Liver (tissue), 9 donors: ENCODE measurements around the gene LCP1. TPM values are rescaled to one million over a fixed set of nuclear protein-coding genes. Genes with fewer than 3 reads are reported as not detected.

Source experiments
- DNase-seq: peaks from one replicate; pipeline ENCODE4 v3.0.0-alpha.2; 2017; ENCODE audit warnings: low spot score
- H3K27ac ChIP-seq, 2 donors: one replicate each; pipeline ENCODE4 v1.7.0; 2013; ENCODE audit warnings: inconsistent platforms in 2 of 2, low read length in 2 of 2, control low read depth in 1 of 2, low read depth in 1 of 2, mild to moderate bottlenecking in 1 of 2
- H3K27me3 ChIP-seq, 4 donors: one replicate each; pipeline versions ENCODE4 v1.6.1 to v1.7.0; 2013; ENCODE audit warnings: low read length in 3 of 4, inconsistent platforms in 1 of 4, mild to moderate bottlenecking in 1 of 4, moderate library complexity in 1 of 4; ENCODE audit not compliant: control insufficient read depth in 4 of 4, insufficient read depth in 4 of 4
- H3K36me3 ChIP-seq, 4 donors: one replicate each; pipeline versions ENCODE4 v1.6.1 to v1.7.0; 2013; ENCODE audit warnings: low read length in 3 of 4, mild to moderate bottlenecking in 3 of 4, low read depth in 1 of 4, moderate library complexity in 1 of 4; ENCODE audit not compliant: control insufficient read depth in 4 of 4, insufficient read depth in 3 of 4
- H3K4me1 ChIP-seq, 4 donors: one replicate each; pipeline versions ENCODE4 v1.6.1 to v1.7.0; 2013; ENCODE audit warnings: low read length in 3 of 4, mild to moderate bottlenecking in 3 of 4, moderate library complexity in 1 of 4; ENCODE audit not compliant: control insufficient read depth in 4 of 4, insufficient read depth in 4 of 4
- H3K4me3 ChIP-seq, 3 donors: one replicate each; pipeline versions ENCODE4 v1.6.1 to v1.7.0; 2013; ENCODE audit warnings: low read length in 3 of 3, control low read depth in 1 of 3, low read depth in 1 of 3, mild to moderate bottlenecking in 1 of 3
- H3K9ac ChIP-seq, 2 donors: one replicate each; pipeline ENCODE4 v1.7.0; 2013; ENCODE audit warnings: low read length in 2 of 2, mild to moderate bottlenecking in 2 of 2, moderate library complexity in 2 of 2, control low read depth in 1 of 2, low read depth in 1 of 2
- H3K9me3 ChIP-seq, 4 donors: one replicate each; pipeline versions ENCODE4 v1.6.1 to v1.7.0; 2013; ENCODE audit warnings: low read length in 3 of 4; ENCODE audit not compliant: control insufficient read depth in 4 of 4
- CTCF ChIP-seq: fragments of 150-350 bp; IDR thresholded peaks from 2 replicates; pipeline ENCODE4 v1.5.1; 2017; ENCODE audit warnings: improper control_type of control experiment, low read depth, low read length; ENCODE audit not compliant: missing input control
- FOXA1 ChIP-seq: IDR thresholded peaks from 2 replicates; pipeline ENCODE4 v1.6.1; 2016; ENCODE audit warnings: antibody characterized with exemption
- FOXA2 ChIP-seq: IDR thresholded peaks from 2 replicates; pipeline ENCODE4 v1.6.1; 2016; ENCODE audit warnings: antibody characterized with exemption
- GABPA ChIP-seq, 2 donors: IDR thresholded peaks in 1 of 2; conservative IDR thresholded peaks in 1 of 2; 2 replicates each; pipeline ENCODE4 v1.6.1; 2016; ENCODE audit warnings: antibody characterized with exemption in 2 of 2, mild to moderate bottlenecking in 1 of 2, moderate library complexity in 1 of 2
- HNF4A ChIP-seq, 2 donors: conservative IDR thresholded peaks; 2 replicates each; pipeline ENCODE4 v1.6.1; 2016; ENCODE audit warnings: antibody characterized with exemption in 2 of 2, mild to moderate bottlenecking in 2 of 2
- HNF4G ChIP-seq: IDR thresholded peaks from 2 replicates; pipeline ENCODE4 v1.6.1; 2016; ENCODE audit warnings: antibody characterized with exemption
- JUND ChIP-seq, 2 donors: IDR thresholded peaks; 2 replicates each; pipeline ENCODE4 v1.6.1; 2016; ENCODE audit warnings: antibody characterized with exemption in 2 of 2
- MAX ChIP-seq: IDR thresholded peaks from 2 replicates; pipeline ENCODE4 v1.6.1; 2016; ENCODE audit warnings: antibody characterized with exemption
- NR2F2 ChIP-seq: IDR thresholded peaks from 2 replicates; pipeline ENCODE4 v1.6.1; 2016; ENCODE audit warnings: antibody characterized with exemption
- RAD21 ChIP-seq, 2 donors: IDR thresholded peaks; 2 replicates each; pipeline ENCODE4 v1.6.1; 2016; ENCODE audit warnings: antibody characterized with exemption in 2 of 2, mild to moderate bottlenecking in 2 of 2
- REST ChIP-seq: IDR thresholded peaks from 2 replicates; pipeline ENCODE4 v1.6.1; 2016; ENCODE audit warnings: antibody characterized with exemption, mild to moderate bottlenecking
- RXRA ChIP-seq, 2 donors: IDR thresholded peaks; 2 replicates each; pipeline ENCODE4 v1.6.1; 2017 to 2018; ENCODE audit warnings: antibody characterized with exemption in 2 of 2, mild to moderate bottlenecking in 1 of 2
- SP1 ChIP-seq: IDR thresholded peaks from 2 replicates; pipeline ENCODE4 v1.6.1; 2018; ENCODE audit warnings: antibody characterized with exemption, mild to moderate bottlenecking
- TAF1 ChIP-seq: conservative IDR thresholded peaks from 2 replicates; pipeline ENCODE4 v1.6.1; 2016; ENCODE audit warnings: antibody characterized with exemption, mild to moderate bottlenecking
- YY1 ChIP-seq: IDR thresholded peaks from 2 replicates; pipeline ENCODE4 v1.6.1; 2016; ENCODE audit warnings: antibody characterized with exemption, mild to moderate bottlenecking
- ZBTB33 ChIP-seq: IDR thresholded peaks from 2 replicates; pipeline ENCODE4 v1.6.1; 2016; ENCODE audit warnings: antibody characterized with exemption
- WGBS: extraction: QIAGEN DNeasy Blood & Tissue Kit; methylation state at CpG from one replicate; pipeline ENCODE4 v1.1.7; 2013; 5-methylcytosine and 5-hydroxymethylcytosine counted together
- polyA plus RNA-seq, 2 donors: library from polyadenylated mRNA; stranded (reverse) in 1 of 2; unstranded in 1 of 2; fragments of 200-250 nt in 1 of 2; fragments of >200 nt in 1 of 2; fragmentation: Nextera tagmentation in 1 of 2; extraction: Ambion mirVana in 1 of 2; gene quantifications; one replicate each; pipeline versions ENCODE4 v1.2.1 to v1.2.3, GENCODE V29; 2013 to 2015
- total RNA-seq, 2 donors: library from RNA; depleted of rRNA; stranded (reverse); fragments of >200 nt; gene quantifications; one replicate each; pipeline ENCODE4 v1.2.3, GENCODE V29; 2014
- TF ChIP-seq, protein P1 (sequence below): IDR thresholded peaks from 2 replicates; pipeline ENCODE4 v1.6.1; 2016; ENCODE audit warnings: antibody characterized with exemption
- donor health status: healthy.
- donor health status: healthy.
- donor health status: healthy.
- donor health status: healthy.
- donor health status: healthy.

LCP1 gene
- total and polyA plus RNA-seq, 4 donors, result 12.6 to 90.6 (median 36.0) TPM

DNA sequence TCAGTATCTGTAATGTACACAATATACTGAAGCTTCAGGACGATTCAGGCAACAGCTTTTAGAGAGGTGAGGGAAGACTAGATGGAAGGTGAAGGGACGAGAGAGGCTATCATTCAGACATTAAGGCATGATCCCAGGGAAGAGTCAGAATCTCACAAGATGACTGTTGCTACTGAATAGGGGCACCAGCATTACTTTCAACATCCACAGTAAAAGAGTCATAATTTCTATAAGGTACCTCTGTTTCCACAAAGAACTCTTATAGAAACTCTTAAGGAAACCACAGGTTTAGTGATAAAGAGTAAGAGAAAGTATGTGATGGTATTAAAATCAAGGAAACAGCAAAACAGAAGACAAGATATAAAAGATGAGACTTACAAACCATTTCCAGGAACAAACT is 23.0 kb downstream of the LCP1 start:
- Histone ChIP-seq H3K4me1 (peaks cover 0 to 2% (median 0%) of the 10 kb centered on the region in 4 donors), H3K36me3 (peaks cover 0 to 5% (median 0%) of the 10 kb centered on the region in 4 donors), H3K9me3 (no peaks in the 10 kb centered on the region), H3K27ac (no peak overlapping the region), H3K9ac (no peak overlapping the region), H3K4me3 (no peak overlapping the region), H3K27me3 (no peaks in the 10 kb centered on the region)
- DNase-seq, result no peak
- WGBS, result 87% methylated on average over 2 of the region's 2 CpGs
- TF ChIP-seq HNF4A (conservative IDR thresholded peaks at IDR 0.05) (no peak), YY1 (no peak), JUND (IDR thresholded peaks at IDR 0.05) (no peak), ZBTB33 (no peak), NR2F2 (no peak), FOXA1 (no peak), REST (no peak), HNF4G (no peak), SP1 (no peak), RAD21 (IDR thresholded peaks at IDR 0.05) (no peak), GABPA (IDR thresholded peaks at IDR 0.05 in 1 of 2, conservative IDR thresholded peaks at IDR 0.05 in 1 of 2) (no peak), RXRA (IDR thresholded peaks at IDR 0.05) (no peak), MAX (no peak), TAF1 (no peak)
- TF ChIP-seq, protein P1, sequence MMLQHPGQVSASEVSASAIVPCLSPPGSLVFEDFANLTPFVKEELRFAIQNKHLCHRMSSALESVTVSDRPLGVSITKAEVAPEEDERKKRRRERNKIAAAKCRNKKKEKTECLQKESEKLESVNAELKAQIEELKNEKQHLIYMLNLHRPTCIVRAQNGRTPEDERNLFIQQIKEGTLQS, result no peak

DNA sequence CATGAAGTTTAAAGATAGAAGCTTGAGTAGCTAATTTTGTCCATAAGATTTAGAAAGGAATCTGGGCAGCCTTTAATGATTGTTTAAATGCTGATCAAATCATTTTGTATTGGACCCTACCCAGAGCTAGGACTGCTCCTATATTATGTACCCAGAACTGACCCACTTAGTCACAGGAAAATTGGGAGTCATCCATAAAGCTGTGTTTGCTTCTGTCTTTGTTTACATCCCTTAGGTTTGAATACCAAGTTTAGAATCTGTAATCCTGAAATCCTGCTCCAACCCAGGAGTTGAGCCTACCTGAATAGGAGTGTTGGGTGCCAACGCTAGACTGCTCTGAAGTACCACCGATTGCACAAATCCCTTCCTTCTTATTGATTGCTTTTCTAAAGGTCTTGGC is 23.8 kb downstream of the LCP1 start:
- Histone ChIP-seq H3K9ac (no peak overlapping the region), H3K9me3 (no peaks in the 10 kb centered on the region), H3K4me1 (peaks cover 0 to 2% (median 0%) of the 10 kb centered on the region in 4 donors), H3K27ac (no peak overlapping the region), H3K27me3 (no peaks in the 10 kb centered on the region), H3K4me3 (no peak overlapping the region), H3K36me3 (peaks cover 0 to 5% (median 0%) of the 10 kb centered on the region in 4 donors)
- WGBS, result 69% methylated on average over 2 of the region's 2 CpGs
- DNase-seq, result no peak
- TF ChIP-seq TAF1 (no peak), ZBTB33 (no peak), REST (no peak), YY1 (no peak), HNF4G (no peak), RAD21 (IDR thresholded peaks at IDR 0.05) (no peak), GABPA (IDR thresholded peaks at IDR 0.05 in 1 of 2, conservative IDR thresholded peaks at IDR 0.05 in 1 of 2) (no peak), HNF4A (conservative IDR thresholded peaks at IDR 0.05) (no peak), CTCF (no peak), JUND (IDR thresholded peaks at IDR 0.05) (no peak), MAX (no peak), FOXA2 (no peak), FOXA1 (no peak), NR2F2 (no peak)
